Astrocyte of the cerebellum (primary cell): ENCODE results near the gene CCDC86.

Source experiments
- DNase-seq: peaks from one replicate; pipeline ENCODE4 v3.0.0-alpha.2; 2011; ENCODE audit warnings: low read depth
- H3K4me3 ChIP-seq: 2 replicates; pipeline ENCODE4 v1.5.1; 2011; ENCODE audit warnings: mild to moderate bottlenecking, low read depth, low read length, moderate library complexity
- CTCF ChIP-seq: IDR thresholded peaks from 2 replicates; pipeline ENCODE4 v1.5.1; 2012; ENCODE audit warnings: low read length, low read depth, moderate library complexity, mild to moderate bottlenecking; ENCODE audit errors: missing control alignments
- in situ Hi-C: cut with HindIII; loops from 2 replicates; pipeline ENCODE4 v1.10.0; 2017; ENCODE audit warnings: low sequenced_read_pairs

The CCDC86 gene

GRCh38 chr11:60858236-60858635 is 16.3 kb downstream of the CCDC86 start:
- no peak for DNase-seq
- in situ Hi-C loops = loop anchor here (5.0 kb wide), 1 partner anchor 39 kb away; no protein-coding TSS in a partner anchor
- no peak overlapping the region for H3K4me3 ChIP-seq
- TF ChIP-seq CTCF = no peak

GRCh38 chr11:60858731-60859464 is 17.0 kb downstream of the CCDC86 start:
- DNase-seq = no peak
- H3K4me3 ChIP-seq = no peak overlapping the region
- TF ChIP-seq CTCF = no peak
- in situ Hi-C loops = loop anchor here (5.0 kb wide), 1 partner anchor 38 kb away; no protein-coding TSS in a partner anchor

GRCh38 chr11:60859616-60860250 is 17.8 kb downstream of the CCDC86 start:
- in situ Hi-C loops = loop anchor here (5.0 kb wide), 1 partner anchor 38 kb away; no protein-coding TSS in a partner anchor
- no peak overlapping the region for H3K4me3 ChIP-seq
- TF ChIP-seq CTCF = no peak
- DNase-seq = no peak

- no peak for TF ChIP-seq CTCF
- no peak for DNase-seq
- H3K4me3 ChIP-seq = no peak overlapping the region
- in situ Hi-C loops = no loop called here
Observed at GRCh38 chr11:60860943-60861342, 19.0 kb downstream of the CCDC86 start.

- in situ Hi-C loops = no loop called here
- DNase-seq = no peak
- no peak overlapping the region for H3K4me3 ChIP-seq
- TF ChIP-seq CTCF = no peak
Observed at GRCh38 chr11:60862171-60862570, 20.3 kb downstream of the CCDC86 start.

GRCh38 chr11:60863550-60864521 is 21.9 kb downstream of the CCDC86 start:
- in situ Hi-C loops = no loop called here
- no peak for TF ChIP-seq CTCF
- no peak overlapping the region for H3K4me3 ChIP-seq
- no peak for DNase-seq
